GM23338 (cell line): ENCODE data around the gene SLC16A12. TPM values are rescaled to one million over a fixed set of nuclear protein-coding genes. Genes with fewer than 3 reads are reported as not detected.
"Not testable (repeated sequence)": the region's sequence is repeated elsewhere in the genome, so short reads cannot be mapped to it uniquely, and the experiment has no call there.

Experiments used
- ATAC-seq: fragments of 200-7000 bp; cut with Tn5 transposase; 3 replicates; pipeline ENCODE4 v1.9.1; 2020
- DNase-seq: peaks from one replicate; pipeline ENCODE4 v3.0.0-alpha.2; 2015; ENCODE audit warnings: low spot score
- H2AFZ ChIP-seq: fragments of 200-600 bp; sonication (generic); 2 replicates; pipeline ENCODE4 v1.8.0; 2016; ENCODE audit warnings: antibody characterized with exemption, mild to moderate bottlenecking, moderate library complexity
- H3F3A ChIP-seq: fragments of 200-600 bp; sonication (generic); replicated peaks from 2 replicates; pipeline ENCODE4 v1.8.0; 2017; ENCODE audit warnings: antibody characterized with exemption, mixed run types, low read depth
- H3K27ac ChIP-seq: fragments of 200-600 bp; sonication (generic); 2 replicates; pipeline ENCODE4 v1.6.1; 2016; ENCODE audit warnings: low read depth
- H3K27me3 ChIP-seq: fragments of 200-600 bp; sonication (generic); 2 replicates; pipeline ENCODE4 v1.8.0; 2016; ENCODE audit warnings: mild to moderate bottlenecking, mixed run types, moderate library complexity; ENCODE audit not compliant: insufficient read depth
- H3K36me3 ChIP-seq: fragments of 200-600 bp; sonication (generic); 2 replicates; pipeline ENCODE4 v1.8.0; 2016; ENCODE audit warnings: mild to moderate bottlenecking; ENCODE audit not compliant: insufficient read depth
- H3K4me1 ChIP-seq: fragments of 200-600 bp; sonication (generic); 2 replicates; pipeline ENCODE4 v1.8.0; 2016; ENCODE audit warnings: mild to moderate bottlenecking, moderate library complexity; ENCODE audit not compliant: insufficient read depth
- H3K4me2 ChIP-seq: fragments of 200-600 bp; sonication (generic); 2 replicates; pipeline ENCODE4 v1.7.1; 2017; ENCODE audit warnings: mixed run types
- H3K4me3 ChIP-seq: fragments of 200-600 bp; sonication (generic); 2 replicates; pipeline ENCODE4 v1.6.1; 2016; ENCODE audit warnings: mixed run types
- H3K79me2 ChIP-seq: fragments of 200-600 bp; sonication (generic); replicated peaks from 2 replicates; pipeline ENCODE4 v1.8.0; 2017; ENCODE audit warnings: mild to moderate bottlenecking; ENCODE audit not compliant: insufficient read depth
- H3K9me2 ChIP-seq: fragments of 200-600 bp; sonication (generic); 2 replicates; pipeline ENCODE4 v1.8.0; 2017; ENCODE audit not compliant: insufficient read depth
- H4K20me1 ChIP-seq: fragments of 200-600 bp; sonication (generic); replicated peaks from 2 replicates; pipeline ENCODE4 v1.8.0; 2017; ENCODE audit warnings: mild to moderate bottlenecking; ENCODE audit not compliant: insufficient read depth
- H3K27ac Mint-ChIP-seq: 2 replicates; pipeline ENCODE4 v1.8.0; 2020; ENCODE audit warnings: inconsistent platforms, mild to moderate bottlenecking, moderate library complexity, mixed read lengths
- H3K27me3 Mint-ChIP-seq: 3 replicates; pipeline ENCODE4 v1.8.0; 2022; ENCODE audit warnings: low read depth, mild to moderate bottlenecking, moderate library complexity, mixed read lengths, inconsistent platforms; ENCODE audit not compliant: insufficient read depth, poor library complexity
- H3K36me3 Mint-ChIP-seq: 3 replicates; pipeline ENCODE4 v1.8.0; 2021; ENCODE audit warnings: low read depth, mild to moderate bottlenecking, inconsistent platforms, moderate library complexity, mixed read lengths
- H3K4me1 Mint-ChIP-seq: 3 replicates; pipeline ENCODE4 v1.8.0; 2020; ENCODE audit warnings: mild to moderate bottlenecking, inconsistent platforms, mixed read lengths
- H3K4me3 Mint-ChIP-seq: 3 replicates; pipeline ENCODE4 v1.8.0; 2021; ENCODE audit warnings: moderate library complexity, mild to moderate bottlenecking, inconsistent platforms, mixed read lengths
- H3K9me3 Mint-ChIP-seq: 3 replicates; pipeline ENCODE4 v1.8.0; 2020; ENCODE audit warnings: moderate library complexity, mild to moderate bottlenecking, inconsistent platforms, mixed read lengths
- EZH2phosphoT487 ChIP-seq: fragments of 200-600 bp; sonication (generic); IDR thresholded peaks from one replicate; pipeline ENCODE4 v1.8.1; 2018; ENCODE audit warnings: antibody characterized with exemption; ENCODE audit not compliant: unreplicated experiment
- JUNB ChIP-seq: IDR thresholded peaks from one replicate; pipeline ENCODE4 v1.6.1; 2016; ENCODE audit warnings: antibody characterized with exemption; ENCODE audit not compliant: unreplicated experiment
- POLR2AphosphoS5 ChIP-seq: IDR thresholded peaks from 2 replicates; pipeline ENCODE4 v1.6.1; 2016; ENCODE audit warnings: antibody characterized with exemption, low read depth
- STAT1 ChIP-seq: IDR thresholded peaks from one replicate; pipeline ENCODE4 v1.6.1; 2016; ENCODE audit warnings: antibody characterized with exemption; ENCODE audit not compliant: unreplicated experiment
- ZNF114 ChIP-seq: fragments of 250-450 bp; sonication (Bioruptor Pico); IDR thresholded peaks from 2 replicates; pipeline ENCODE4 v1.5.0; 2020; ENCODE audit warnings: mild to moderate bottlenecking, moderate library complexity
- polyA plus RNA-seq: library from polyadenylated mRNA; unstranded; fragments of >200 nt; fragmentation: Nextera tagmentation; extraction: Ambion mirVana; gene quantifications from 2 replicates; pipeline ENCODE4 v1.2.1, GENCODE V29; 2016
- total RNA-seq: library from RNA; depleted of rRNA; stranded (reverse); fragments of >200 nt; shearing (Covaris generic); gene quantifications from 2 replicates; pipeline ENCODE4 v1.2.3, GENCODE V29; 2014
- TF ChIP-seq, protein P1 (sequence below), 2 experiments: fragments of 200-600 bp in 1 of 2; sonication (generic) in 1 of 2; conservative IDR thresholded peaks; 2 replicates each; pipeline versions ENCODE4 v1.5.1 to v1.6.1; 2016 to 2017; ENCODE audit warnings: antibody characterized with exemption in 2 of 2, low read depth in 2 of 2, mild to moderate bottlenecking in 2 of 2, moderate library complexity in 1 of 2
- TF ChIP-seq, protein P2 (sequence below): IDR thresholded peaks from 2 replicates; pipeline ENCODE4 v1.6.1; 2016; ENCODE audit warnings: antibody characterized with exemption

Gene SLC16A12
- total and polyA plus RNA-seq, 2 experiments from 2014 or later = 0.84 to 2.0 TPM

DNA sequence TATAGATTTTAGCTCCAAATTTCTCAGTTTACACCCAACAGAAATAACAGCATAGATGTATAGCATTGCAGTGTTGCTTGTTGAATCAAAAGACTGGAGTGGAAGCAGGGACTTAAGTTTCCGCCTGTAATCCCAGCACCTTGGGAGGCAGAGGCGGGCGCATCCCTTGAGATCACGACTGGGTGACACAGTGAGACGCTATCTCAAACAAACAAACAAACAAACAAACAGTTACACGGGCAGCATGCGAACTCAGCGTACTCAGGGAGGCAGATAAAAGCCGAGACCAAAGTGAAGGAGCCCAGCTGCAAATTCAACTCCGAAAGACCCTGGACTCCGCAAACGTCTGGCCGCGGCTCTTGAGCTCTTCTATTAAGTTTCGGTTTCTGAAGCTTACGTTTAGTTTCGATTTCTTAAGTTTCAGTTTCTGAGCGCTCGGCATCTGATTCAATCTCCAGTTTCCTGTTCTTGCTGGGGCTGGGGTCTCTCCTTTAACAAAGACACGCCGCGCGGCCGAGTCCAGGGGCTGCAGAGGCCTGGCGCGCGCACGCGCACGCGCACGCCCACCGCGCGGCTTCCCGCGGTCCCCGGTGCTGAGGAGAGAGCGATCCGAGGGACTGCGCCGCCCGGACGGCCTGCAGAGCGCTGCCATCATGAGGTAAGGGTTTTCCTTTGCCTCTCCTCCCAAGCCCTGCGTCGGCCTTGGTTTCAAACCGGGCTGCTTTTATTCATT, 121.1 kb downstream of the SLC16A12 start, which contains the start of gene IFIT5:
Gene IFIT5 (plus strand): TSS at position 423 of the 733 bp plus-strand sequence. CDS start 231 bp downstream, at position 654.
- H3K4me1 ChIP-seq = peaks cover 11% of the 10 kb centered on the region
- peak within 1 kb of the TSS; percentile 97 for H2AFZ ChIP-seq
- ATAC-seq (peak; percentile 91), DNase-seq (peak; percentile 83)
- peaks cover 33% of the 10 kb centered on the region for H3K27me3 ChIP-seq
- TF ChIP-seq, protein P1, sequence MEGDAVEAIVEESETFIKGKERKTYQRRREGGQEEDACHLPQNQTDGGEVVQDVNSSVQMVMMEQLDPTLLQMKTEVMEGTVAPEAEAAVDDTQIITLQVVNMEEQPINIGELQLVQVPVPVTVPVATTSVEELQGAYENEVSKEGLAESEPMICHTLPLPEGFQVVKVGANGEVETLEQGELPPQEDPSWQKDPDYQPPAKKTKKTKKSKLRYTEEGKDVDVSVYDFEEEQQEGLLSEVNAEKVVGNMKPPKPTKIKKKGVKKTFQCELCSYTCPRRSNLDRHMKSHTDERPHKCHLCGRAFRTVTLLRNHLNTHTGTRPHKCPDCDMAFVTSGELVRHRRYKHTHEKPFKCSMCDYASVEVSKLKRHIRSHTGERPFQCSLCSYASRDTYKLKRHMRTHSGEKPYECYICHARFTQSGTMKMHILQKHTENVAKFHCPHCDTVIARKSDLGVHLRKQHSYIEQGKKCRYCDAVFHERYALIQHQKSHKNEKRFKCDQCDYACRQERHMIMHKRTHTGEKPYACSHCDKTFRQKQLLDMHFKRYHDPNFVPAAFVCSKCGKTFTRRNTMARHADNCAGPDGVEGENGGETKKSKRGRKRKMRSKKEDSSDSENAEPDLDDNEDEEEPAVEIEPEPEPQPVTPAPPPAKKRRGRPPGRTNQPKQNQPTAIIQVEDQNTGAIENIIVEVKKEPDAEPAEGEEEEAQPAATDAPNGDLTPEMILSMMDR (conservative IDR thresholded peaks at IDR 0.05; ENCODE audit: low read depth in 2 of 2) = peak in 1 of 2 experiments; percentile 15; a peak in 1 of 4 replicates
- TF ChIP-seq ZNF114 (CRISPR knock-in tag) (no peak), POLR2AphosphoS5 (peak; percentile 58)
- Mint-ChIP-seq H3K9me3 (peaks cover 10% of the 10 kb centered on the region), H3K4me3 (peak within 1 kb of the TSS; percentile 91), H3K4me1 (peaks cover 14% of the 10 kb centered on the region), H3K36me3 (peaks cover 11% of the 10 kb centered on the region), H3K27ac (peak within 1 kb of the TSS; percentile 55), H3K27me3 (peaks cover 27% of the 10 kb centered on the region)
- no peak within 1 kb of the TSS for H3K27ac ChIP-seq
- no peaks in the 10 kb centered on the region for H3K79me2 ChIP-seq
- H3K4me2 ChIP-seq = peak within 1 kb of the TSS; percentile 83
- no peaks in the 10 kb centered on the region for H3K9me2 ChIP-seq
- 0 out of 2 replicates have a peak, but pooled peaks cover 3% of the 10 kb centered on the region for H3F3A ChIP-seq
- peak within 1 kb of the TSS; percentile 70 for H3K4me3 ChIP-seq
- no peaks in the 10 kb centered on the region for H4K20me1 ChIP-seq
- H3K36me3 ChIP-seq = no peaks in the 10 kb centered on the region

DNA sequence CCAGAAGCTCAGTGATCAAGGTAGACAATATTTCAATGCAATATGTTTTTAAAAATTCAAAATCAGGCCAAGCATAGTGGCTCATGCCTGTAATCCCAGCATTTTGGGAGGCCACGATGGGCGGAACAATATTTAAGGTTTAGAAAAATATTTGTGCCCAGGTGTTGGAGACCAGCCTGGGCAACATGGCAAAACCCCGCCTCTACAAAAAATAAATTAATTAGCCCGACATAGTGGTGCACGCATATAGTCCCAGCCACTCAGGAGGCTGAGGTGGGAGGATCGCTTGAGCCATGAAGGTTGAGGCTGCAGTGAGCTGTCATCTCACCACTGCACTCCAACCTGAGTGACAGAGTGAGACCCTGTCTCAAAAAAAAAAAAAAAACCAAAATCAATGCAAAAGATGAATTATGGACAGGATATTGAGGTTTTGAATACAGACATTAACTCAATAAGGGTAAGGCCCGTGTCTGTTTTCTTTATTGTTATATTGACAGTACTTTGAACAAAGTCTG, 121.9 kb downstream of the SLC16A12 start:
- Histone ChIP-seq H2AFZ (no peak overlapping the region; the same call in 1 of the 2 replicates), H3K4me3 (peak overlapping the region; percentile 70)

DNA sequence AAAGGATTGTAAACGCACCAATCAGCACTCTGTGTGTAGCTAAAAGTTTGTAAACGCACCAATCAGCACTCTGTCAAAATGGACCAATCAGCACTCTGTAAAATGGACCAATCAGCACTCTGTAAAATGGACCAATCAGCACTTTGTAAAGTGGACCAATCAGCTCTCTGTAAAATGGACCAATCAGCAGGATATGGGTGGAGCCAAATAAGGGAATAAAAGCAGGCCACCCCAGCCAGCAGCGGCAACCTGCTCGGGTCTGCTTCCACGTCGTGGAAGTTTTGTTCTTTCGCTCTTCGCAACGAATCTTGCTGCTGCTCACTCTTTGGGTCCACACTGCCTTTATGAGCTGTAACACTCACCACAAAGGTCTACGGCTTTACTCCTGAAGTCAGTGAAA, 123.1 kb downstream of the SLC16A12 start:
- Mint-ChIP-seq H3K36me3 (peaks cover 16% of the 10 kb centered on the region), H3K27me3 (peaks cover 27% of the 10 kb centered on the region), H3K9me3 (peaks cover 15% of the 10 kb centered on the region)
- not testable (repeated sequence) for H3K27ac ChIP-seq, DNase-seq, H3F3A ChIP-seq, H3K4me2 ChIP-seq, ATAC-seq, H4K20me1 ChIP-seq, H3K4me3 Mint-ChIP-seq, H3K36me3 ChIP-seq, H3K27ac Mint-ChIP-seq, H2AFZ ChIP-seq, H3K4me1 Mint-ChIP-seq, H3K79me2 ChIP-seq, H3K4me3 ChIP-seq, H3K9me2 ChIP-seq, H3K4me1 ChIP-seq
- H3K27me3 ChIP-seq = peaks cover 33% of the 10 kb centered on the region

More for the DNA sequence above, 121.9 kb downstream of the SLC16A12 start:
- TF ChIP-seq JUNB = no peak
- TF ChIP-seq, protein P2, sequence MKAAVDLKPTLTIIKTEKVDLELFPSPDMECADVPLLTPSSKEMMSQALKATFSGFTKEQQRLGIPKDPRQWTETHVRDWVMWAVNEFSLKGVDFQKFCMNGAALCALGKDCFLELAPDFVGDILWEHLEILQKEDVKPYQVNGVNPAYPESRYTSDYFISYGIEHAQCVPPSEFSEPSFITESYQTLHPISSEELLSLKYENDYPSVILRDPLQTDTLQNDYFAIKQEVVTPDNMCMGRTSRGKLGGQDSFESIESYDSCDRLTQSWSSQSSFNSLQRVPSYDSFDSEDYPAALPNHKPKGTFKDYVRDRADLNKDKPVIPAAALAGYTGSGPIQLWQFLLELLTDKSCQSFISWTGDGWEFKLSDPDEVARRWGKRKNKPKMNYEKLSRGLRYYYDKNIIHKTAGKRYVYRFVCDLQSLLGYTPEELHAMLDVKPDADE = no peak
- no peak for TF ChIP-seq STAT1
- no peak for TF ChIP-seq ZNF114 (CRISPR knock-in tag)
- TF ChIP-seq EZH2phosphoT487 = no peak
- Histone ChIP-seq H3K27me3 (peaks cover 33% of the 10 kb centered on the region), H3K9me2 (no peaks in the 10 kb centered on the region), H3F3A (0 out of 2 replicates have a peak, but pooled peaks cover 3% of the 10 kb centered on the region), H3K4me1 (peaks cover 4% of the 10 kb centered on the region; the same call in 1 of the 2 replicates), H4K20me1 (no peaks in the 10 kb centered on the region), H3K4me2 (peak overlapping the region; percentile 83), H3K79me2 (no peaks in the 10 kb centered on the region), H3K27ac (no peak overlapping the region), H3K36me3 (no peaks in the 10 kb centered on the region)
- DNase-seq = no peak
- Mint-ChIP-seq H3K4me1 (peaks cover 14% of the 10 kb centered on the region), H3K4me3 (peak overlapping the region; percentile 91), H3K27ac (no peak overlapping the region), H3K27me3 (peaks cover 27% of the 10 kb centered on the region), H3K36me3 (peaks cover 13% of the 10 kb centered on the region), H3K9me3 (peaks cover 15% of the 10 kb centered on the region)
- ATAC-seq = no peak

DNA sequence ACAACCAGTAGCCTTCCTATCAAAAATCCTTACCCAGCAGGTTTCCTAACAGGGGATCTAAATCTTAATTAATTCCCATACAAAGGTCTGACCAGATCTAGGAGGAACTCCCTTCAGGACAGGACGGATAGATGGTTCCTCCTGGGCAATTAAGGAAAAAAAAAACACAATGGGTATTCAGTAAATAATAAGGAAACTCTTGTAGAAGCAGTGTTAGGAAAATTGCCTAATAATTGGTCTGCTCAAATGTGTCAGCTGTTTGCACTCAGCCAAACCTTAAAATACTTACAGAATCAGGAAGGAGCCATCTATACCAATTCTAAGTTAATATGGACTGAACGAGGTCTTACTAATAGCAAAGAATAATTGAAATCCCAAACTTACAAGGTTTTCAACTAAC, 124.3 kb downstream of the SLC16A12 start:
- not testable (repeated sequence) for H4K20me1 ChIP-seq, H3K9me2 ChIP-seq, H3K4me1 Mint-ChIP-seq, ATAC-seq, H3K27ac Mint-ChIP-seq, H3F3A ChIP-seq, H3K79me2 ChIP-seq, H3K36me3 ChIP-seq, H3K27ac ChIP-seq, H3K4me3 Mint-ChIP-seq, H3K4me2 ChIP-seq, H2AFZ ChIP-seq, DNase-seq, H3K4me1 ChIP-seq, H3K4me3 ChIP-seq
- peaks cover 15% of the 10 kb centered on the region for H3K9me3 Mint-ChIP-seq
- peaks cover 23% of the 10 kb centered on the region for H3K36me3 Mint-ChIP-seq
- peaks cover 25% of the 10 kb centered on the region for H3K27me3 Mint-ChIP-seq
- peaks cover 25% of the 10 kb centered on the region for H3K27me3 ChIP-seq
